K562 (cell line): ENCODE measurements around the gene WASL. TPM values are rescaled to one million over a fixed set of nuclear protein-coding genes. Genes with fewer than 3 reads are reported as not detected.
A peak's percentile ranks its signal among the peaks of the same experiment; 100 is the strongest.

Source experiments
- CREB1 ChIP-seq, 2 experiments: sonication (generic) in 1 of 2; formaldehyde crosslinking in 1 of 2; IDR thresholded peaks; 2 replicates each; pipeline versions ENCODE4 v1.6.1 to v1.8.0; 2012 to 2022; ENCODE audit warnings: inconsistent platforms in 1 of 2, mild to moderate bottlenecking in 1 of 2, missing genetic modification reagents in 1 of 2, moderate library complexity in 1 of 2
- L3MBTL2 ChIP-seq: fragments of 450-650 bp; IDR thresholded peaks from 2 replicates; pipeline ENCODE4 v1.6.1; 2016; ENCODE audit warnings: mild to moderate bottlenecking, moderate library complexity
- NEUROD1 ChIP-seq: fragments of 150-350 bp; IDR thresholded peaks from 2 replicates; pipeline ENCODE4 v1.6.1; 2014; ENCODE audit warnings: borderline replicate concordance, low read length, low read depth; ENCODE audit not compliant: partially characterized antibody
- PTBP1 ChIP-seq: fragments of 200-400 bp; formaldehyde crosslinking; IDR thresholded peaks from 2 replicates; pipeline ENCODE4 v1.6.1; 2017; ENCODE audit warnings: low read depth, low read length
- RFX7 ChIP-seq: fragments of 250-450 bp; sonication (Bioruptor Pico); IDR thresholded peaks from 2 replicates; pipeline ENCODE4 v1.5.1; 2021; ENCODE audit warnings: mild to moderate bottlenecking
- TEAD1 ChIP-seq, 2 experiments: fragments of 450-650 bp in 1 of 2; sonication (generic) in 1 of 2; formaldehyde crosslinking; IDR thresholded peaks; 2 replicates each; pipeline versions ENCODE4 v1.4.0 to v1.8.0; 2020 to 2022; ENCODE audit warnings: mild to moderate bottlenecking in 2 of 2, missing genetic modification reagents in 1 of 2
- ZBTB17 ChIP-seq: fragments of 450-650 bp; formaldehyde crosslinking; IDR thresholded peaks from 2 replicates; pipeline ENCODE4 v1.4.0; 2020; ENCODE audit warnings: mild to moderate bottlenecking
- polyA plus RNA-seq, 8 experiments: library from polyadenylated mRNA; depleted of rRNA in 4 of 8; stranded (reverse) in 5 of 8; unstranded in 3 of 8; fragments of >200 nt; fragmentation: Nextera tagmentation in 2 of 8; fragmentation: Illumina TruSeq in 1 of 8; extraction: Ambion mirVana in 2 of 8; extraction: Trizol in 1 of 8; gene quantifications; 2 replicates each; pipeline versions ENCODE4 v1.2.1 to v1.2.3, GENCODE V29; 2011 to 2014; ENCODE audit warnings: inconsistent platforms in 1 of 8, missing spikeins in 1 of 8
- total RNA-seq, 7 experiments: library from RNA; depleted of rRNA in 6 of 7; stranded (reverse); fragments of >200 nt in 6 of 7; fragmentation: Illumina TruSeq in 2 of 7; extraction: Trizol in 2 of 7; gene quantifications; 2 replicates each; pipeline versions ENCODE4 v1.2.1 to v1.2.3, GENCODE V29; 2011 to 2021; ENCODE audit warnings: low replicate concordance in 1 of 7
- TF ChIP-seq, protein P1 (sequence below), 2 experiments: fragments of 150-350 bp in 1 of 2; IDR thresholded peaks; 2 replicates each; pipeline ENCODE4 v1.6.1; 2012 to 2016; ENCODE audit warnings: low read depth in 2 of 2, low read length in 2 of 2, mild to moderate bottlenecking in 1 of 2, moderate library complexity in 1 of 2
- TF ChIP-seq, protein P2 (sequence below): sonication (generic); formaldehyde crosslinking; IDR thresholded peaks from 2 replicates; pipeline ENCODE4 v1.8.0; 2022; ENCODE audit warnings: mild to moderate bottlenecking, missing genetic modification reagents
- TF ChIP-seq, protein P3 (sequence below): fragments of 450-650 bp; formaldehyde crosslinking; IDR thresholded peaks from 2 replicates; pipeline ENCODE4 v1.4.0; 2020; ENCODE audit warnings: mild to moderate bottlenecking, mixed read lengths

The WASL gene
- total and polyA plus RNA-seq, 9 of the 15 experiments (the other 6 are each of a cell fraction or from before 2014, with no cell fraction given): 3.2 to 13.9 (median 8.3) TPM

DNA sequence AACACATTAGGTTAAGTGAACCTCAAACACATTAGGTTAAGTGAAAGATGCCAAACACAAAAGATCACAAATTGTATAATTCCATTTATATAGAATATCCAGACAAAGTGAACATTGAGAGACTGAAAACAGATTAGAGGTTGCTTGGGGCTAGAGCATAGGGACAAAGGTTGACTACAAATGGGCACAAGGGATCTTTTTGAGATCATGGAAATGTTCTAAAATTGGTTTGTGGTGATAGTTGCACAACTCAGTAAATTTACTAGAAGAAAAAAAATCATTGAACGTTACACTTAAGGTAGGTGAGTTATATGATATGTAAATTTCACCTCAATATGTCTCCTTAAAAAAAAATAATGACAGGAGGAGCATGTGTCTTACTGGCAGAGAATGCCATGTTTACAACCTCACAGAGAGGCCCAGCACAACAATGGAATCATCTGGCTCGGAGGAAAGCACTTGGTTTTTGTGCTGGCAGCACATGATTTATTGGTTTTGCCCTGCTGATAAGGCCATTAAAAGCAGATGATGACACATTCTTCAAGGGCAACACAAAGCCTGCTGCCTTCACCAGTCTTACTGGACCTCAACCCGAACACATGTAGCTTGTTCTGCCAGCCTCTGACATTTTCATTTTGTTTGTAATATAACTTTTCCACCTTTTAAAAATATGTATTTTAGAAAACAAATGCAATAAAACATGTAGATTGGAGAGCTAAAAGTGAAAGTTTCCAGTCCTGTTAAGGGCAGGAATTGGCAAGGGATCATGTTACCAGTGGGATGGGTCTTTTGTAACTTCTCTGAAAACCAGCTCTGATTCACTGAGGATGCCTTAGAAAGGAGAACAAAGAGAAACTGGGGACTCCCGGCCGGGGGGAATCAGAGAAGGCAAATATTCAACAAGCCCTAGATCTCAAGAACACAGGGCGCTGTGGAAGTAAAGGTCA is 105.0 kb downstream of the WASL start (continued):
- TF ChIP-seq, protein P1, sequence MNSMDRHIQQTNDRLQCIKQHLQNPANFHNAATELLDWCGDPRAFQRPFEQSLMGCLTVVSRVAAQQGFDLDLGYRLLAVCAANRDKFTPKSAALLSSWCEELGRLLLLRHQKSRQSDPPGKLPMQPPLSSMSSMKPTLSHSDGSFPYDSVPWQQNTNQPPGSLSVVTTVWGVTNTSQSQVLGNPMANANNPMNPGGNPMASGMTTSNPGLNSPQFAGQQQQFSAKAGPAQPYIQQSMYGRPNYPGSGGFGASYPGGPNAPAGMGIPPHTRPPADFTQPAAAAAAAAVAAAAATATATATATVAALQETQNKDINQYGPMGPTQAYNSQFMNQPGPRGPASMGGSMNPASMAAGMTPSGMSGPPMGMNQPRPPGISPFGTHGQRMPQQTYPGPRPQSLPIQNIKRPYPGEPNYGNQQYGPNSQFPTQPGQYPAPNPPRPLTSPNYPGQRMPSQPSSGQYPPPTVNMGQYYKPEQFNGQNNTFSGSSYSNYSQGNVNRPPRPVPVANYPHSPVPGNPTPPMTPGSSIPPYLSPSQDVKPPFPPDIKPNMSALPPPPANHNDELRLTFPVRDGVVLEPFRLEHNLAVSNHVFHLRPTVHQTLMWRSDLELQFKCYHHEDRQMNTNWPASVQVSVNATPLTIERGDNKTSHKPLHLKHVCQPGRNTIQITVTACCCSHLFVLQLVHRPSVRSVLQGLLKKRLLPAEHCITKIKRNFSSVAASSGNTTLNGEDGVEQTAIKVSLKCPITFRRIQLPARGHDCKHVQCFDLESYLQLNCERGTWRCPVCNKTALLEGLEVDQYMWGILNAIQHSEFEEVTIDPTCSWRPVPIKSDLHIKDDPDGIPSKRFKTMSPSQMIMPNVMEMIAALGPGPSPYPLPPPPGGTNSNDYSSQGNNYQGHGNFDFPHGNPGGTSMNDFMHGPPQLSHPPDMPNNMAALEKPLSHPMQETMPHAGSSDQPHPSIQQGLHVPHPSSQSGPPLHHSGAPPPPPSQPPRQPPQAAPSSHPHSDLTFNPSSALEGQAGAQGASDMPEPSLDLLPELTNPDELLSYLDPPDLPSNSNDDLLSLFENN (IDR thresholded peaks at IDR 0.05; ENCODE audit: low read depth in 2 of 2, low read length in 2 of 2): no peak
- TF ChIP-seq PTBP1: no peak
- peak; percentile 56; the same call in 1 of the 2 replicates for TF ChIP-seq L3MBTL2
- peak in 1 of 2 experiments; percentile 86; a peak in 2 of 4 replicates for TF ChIP-seq TEAD1 (CRISPR knock-in tag; IDR thresholded peaks at IDR 0.05)
- TF ChIP-seq, protein P2, sequence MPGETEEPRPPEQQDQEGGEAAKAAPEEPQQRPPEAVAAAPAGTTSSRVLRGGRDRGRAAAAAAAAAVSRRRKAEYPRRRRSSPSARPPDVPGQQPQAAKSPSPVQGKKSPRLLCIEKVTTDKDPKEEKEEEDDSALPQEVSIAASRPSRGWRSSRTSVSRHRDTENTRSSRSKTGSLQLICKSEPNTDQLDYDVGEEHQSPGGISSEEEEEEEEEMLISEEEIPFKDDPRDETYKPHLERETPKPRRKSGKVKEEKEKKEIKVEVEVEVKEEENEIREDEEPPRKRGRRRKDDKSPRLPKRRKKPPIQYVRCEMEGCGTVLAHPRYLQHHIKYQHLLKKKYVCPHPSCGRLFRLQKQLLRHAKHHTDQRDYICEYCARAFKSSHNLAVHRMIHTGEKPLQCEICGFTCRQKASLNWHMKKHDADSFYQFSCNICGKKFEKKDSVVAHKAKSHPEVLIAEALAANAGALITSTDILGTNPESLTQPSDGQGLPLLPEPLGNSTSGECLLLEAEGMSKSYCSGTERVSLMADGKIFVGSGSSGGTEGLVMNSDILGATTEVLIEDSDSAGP: no peak
- TF ChIP-seq, protein P3, sequence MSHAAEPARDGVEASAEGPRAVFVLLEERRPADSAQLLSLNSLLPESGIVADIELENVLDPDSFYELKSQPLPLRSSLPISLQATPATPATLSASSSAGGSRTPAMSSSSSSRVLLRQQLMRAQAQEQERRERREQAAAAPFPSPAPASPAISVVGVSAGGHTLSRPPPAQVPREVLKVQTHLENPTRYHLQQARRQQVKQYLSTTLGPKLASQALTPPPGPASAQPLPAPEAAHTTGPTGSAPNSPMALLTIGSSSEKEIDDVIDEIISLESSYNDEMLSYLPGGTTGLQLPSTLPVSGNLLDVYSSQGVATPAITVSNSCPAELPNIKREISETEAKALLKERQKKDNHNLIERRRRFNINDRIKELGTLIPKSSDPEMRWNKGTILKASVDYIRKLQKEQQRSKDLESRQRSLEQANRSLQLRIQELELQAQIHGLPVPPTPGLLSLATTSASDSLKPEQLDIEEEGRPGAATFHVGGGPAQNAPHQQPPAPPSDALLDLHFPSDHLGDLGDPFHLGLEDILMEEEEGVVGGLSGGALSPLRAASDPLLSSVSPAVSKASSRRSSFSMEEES (CRISPR knock-in tag): no peak
- TF ChIP-seq RFX7: no peak
- no peak for TF ChIP-seq CREB1 (IDR thresholded peaks at IDR 0.05)
- TF ChIP-seq CREB1 (CRISPR knock-in tag; IDR thresholded peaks at IDR 0.05): no peak
- peak; percentile 33 for TF ChIP-seq NEUROD1
- TF ChIP-seq ZBTB17 (CRISPR knock-in tag): no peak
